Liver (tissue), 9 donors: ENCODE measurements around the gene TM4SF1. TPM values are rescaled to one million over a fixed set of nuclear protein-coding genes. Genes with fewer than 3 reads are reported as not detected.

Source experiments
- DNase-seq: peaks from one replicate; pipeline ENCODE4 v3.0.0-alpha.2; 2017; ENCODE audit warnings: low spot score
- H3K27ac ChIP-seq, 2 donors: one replicate each; pipeline ENCODE4 v1.7.0; 2013; ENCODE audit warnings: inconsistent platforms in 2 of 2, low read length in 2 of 2, control low read depth in 1 of 2, low read depth in 1 of 2, mild to moderate bottlenecking in 1 of 2
- H3K27me3 ChIP-seq, 4 donors: one replicate each; pipeline versions ENCODE4 v1.6.1 to v1.7.0; 2013; ENCODE audit warnings: low read length in 3 of 4, inconsistent platforms in 1 of 4, mild to moderate bottlenecking in 1 of 4, moderate library complexity in 1 of 4; ENCODE audit not compliant: control insufficient read depth in 4 of 4, insufficient read depth in 4 of 4
- H3K36me3 ChIP-seq, 4 donors: one replicate each; pipeline versions ENCODE4 v1.6.1 to v1.7.0; 2013; ENCODE audit warnings: low read length in 3 of 4, mild to moderate bottlenecking in 3 of 4, low read depth in 1 of 4, moderate library complexity in 1 of 4; ENCODE audit not compliant: control insufficient read depth in 4 of 4, insufficient read depth in 3 of 4
- H3K4me1 ChIP-seq, 4 donors: one replicate each; pipeline versions ENCODE4 v1.6.1 to v1.7.0; 2013; ENCODE audit warnings: low read length in 3 of 4, mild to moderate bottlenecking in 3 of 4, moderate library complexity in 1 of 4; ENCODE audit not compliant: control insufficient read depth in 4 of 4, insufficient read depth in 4 of 4
- H3K4me3 ChIP-seq, 3 donors: one replicate each; pipeline versions ENCODE4 v1.6.1 to v1.7.0; 2013; ENCODE audit warnings: low read length in 3 of 3, control low read depth in 1 of 3, low read depth in 1 of 3, mild to moderate bottlenecking in 1 of 3
- H3K9ac ChIP-seq, 2 donors: one replicate each; pipeline ENCODE4 v1.7.0; 2013; ENCODE audit warnings: low read length in 2 of 2, mild to moderate bottlenecking in 2 of 2, moderate library complexity in 2 of 2, control low read depth in 1 of 2, low read depth in 1 of 2
- H3K9me3 ChIP-seq, 4 donors: one replicate each; pipeline versions ENCODE4 v1.6.1 to v1.7.0; 2013; ENCODE audit warnings: low read length in 3 of 4; ENCODE audit not compliant: control insufficient read depth in 4 of 4
- ATF3 ChIP-seq: IDR thresholded peaks from 2 replicates; pipeline ENCODE4 v1.6.1; 2016; ENCODE audit warnings: antibody characterized with exemption
- EGR1 ChIP-seq, 2 donors: IDR thresholded peaks; 2 replicates each; pipeline ENCODE4 v1.6.1; 2016 to 2018; ENCODE audit warnings: antibody characterized with exemption in 2 of 2, low read depth in 2 of 2
- FOXA1 ChIP-seq: IDR thresholded peaks from 2 replicates; pipeline ENCODE4 v1.6.1; 2016; ENCODE audit warnings: antibody characterized with exemption
- FOXA2 ChIP-seq: IDR thresholded peaks from 2 replicates; pipeline ENCODE4 v1.6.1; 2016; ENCODE audit warnings: antibody characterized with exemption
- GABPA ChIP-seq, 2 donors: IDR thresholded peaks in 1 of 2; conservative IDR thresholded peaks in 1 of 2; 2 replicates each; pipeline ENCODE4 v1.6.1; 2016; ENCODE audit warnings: antibody characterized with exemption in 2 of 2, mild to moderate bottlenecking in 1 of 2, moderate library complexity in 1 of 2
- HNF4A ChIP-seq, 2 donors: conservative IDR thresholded peaks; 2 replicates each; pipeline ENCODE4 v1.6.1; 2016; ENCODE audit warnings: antibody characterized with exemption in 2 of 2, mild to moderate bottlenecking in 2 of 2
- HNF4G ChIP-seq: IDR thresholded peaks from 2 replicates; pipeline ENCODE4 v1.6.1; 2016; ENCODE audit warnings: antibody characterized with exemption
- JUND ChIP-seq, 2 donors: IDR thresholded peaks; 2 replicates each; pipeline ENCODE4 v1.6.1; 2016; ENCODE audit warnings: antibody characterized with exemption in 2 of 2
- NR2F2 ChIP-seq: IDR thresholded peaks from 2 replicates; pipeline ENCODE4 v1.6.1; 2016; ENCODE audit warnings: antibody characterized with exemption
- RAD21 ChIP-seq, 2 donors: IDR thresholded peaks; 2 replicates each; pipeline ENCODE4 v1.6.1; 2016; ENCODE audit warnings: antibody characterized with exemption in 2 of 2, mild to moderate bottlenecking in 2 of 2
- REST ChIP-seq: IDR thresholded peaks from 2 replicates; pipeline ENCODE4 v1.6.1; 2016; ENCODE audit warnings: antibody characterized with exemption, mild to moderate bottlenecking
- RXRA ChIP-seq, 2 donors: IDR thresholded peaks; 2 replicates each; pipeline ENCODE4 v1.6.1; 2017 to 2018; ENCODE audit warnings: antibody characterized with exemption in 2 of 2, mild to moderate bottlenecking in 1 of 2
- SP1 ChIP-seq: IDR thresholded peaks from 2 replicates; pipeline ENCODE4 v1.6.1; 2018; ENCODE audit warnings: antibody characterized with exemption, mild to moderate bottlenecking
- TAF1 ChIP-seq: conservative IDR thresholded peaks from 2 replicates; pipeline ENCODE4 v1.6.1; 2016; ENCODE audit warnings: antibody characterized with exemption, mild to moderate bottlenecking
- YY1 ChIP-seq: IDR thresholded peaks from 2 replicates; pipeline ENCODE4 v1.6.1; 2016; ENCODE audit warnings: antibody characterized with exemption, mild to moderate bottlenecking
- WGBS: extraction: QIAGEN DNeasy Blood & Tissue Kit; methylation state at CpG from one replicate; pipeline ENCODE4 v1.1.7; 2013; 5-methylcytosine and 5-hydroxymethylcytosine counted together
- polyA plus RNA-seq, 2 donors: library from polyadenylated mRNA; stranded (reverse) in 1 of 2; unstranded in 1 of 2; fragments of 200-250 nt in 1 of 2; fragments of >200 nt in 1 of 2; fragmentation: Nextera tagmentation in 1 of 2; extraction: Ambion mirVana in 1 of 2; gene quantifications; one replicate each; pipeline versions ENCODE4 v1.2.1 to v1.2.3, GENCODE V29; 2013 to 2015
- total RNA-seq, 2 donors: library from RNA; depleted of rRNA; stranded (reverse); fragments of >200 nt; gene quantifications; one replicate each; pipeline ENCODE4 v1.2.3, GENCODE V29; 2014
- TF ChIP-seq, protein P1 (sequence below): IDR thresholded peaks from 2 replicates; pipeline ENCODE4 v1.6.1; 2016; ENCODE audit warnings: antibody characterized with exemption
- TF ChIP-seq, protein P2 (sequence below): fragments of 150-350 bp; IDR thresholded peaks from 2 replicates; pipeline ENCODE4 v1.5.1; 2017; ENCODE audit warnings: improper control_type of control experiment, low read depth, low read length; ENCODE audit not compliant: missing input control
- TF ChIP-seq, protein P3 (sequence below): IDR thresholded peaks from 2 replicates; pipeline ENCODE4 v1.6.1; 2016; ENCODE audit warnings: antibody characterized with exemption
- donor health status: healthy.
- donor health status: healthy.
- donor health status: healthy.
- donor health status: healthy.
- donor health status: healthy.

The TM4SF1 gene
- total and polyA plus RNA-seq, 4 donors = 20.0 to 31.5 (median 25.1) TPM

- H3K4me1 ChIP-seq = peaks cover 2 to 19% (median 8%) of the 10 kb centered on the region in 4 donors
- no peak for DNase-seq
- H3K36me3 ChIP-seq = no peaks in the 10 kb centered on the region
- 79% methylated on average over 3 of the region's 3 CpGs for WGBS
- peak overlapping the region in 1 of 2 donors; percentile 43 for H3K27ac ChIP-seq
- H3K4me3 ChIP-seq = no peak overlapping the region
- H3K9me3 ChIP-seq = no peaks in the 10 kb centered on the region
- TF ChIP-seq JUND (IDR thresholded peaks at IDR 0.05) = no peak
- no peak for TF ChIP-seq SP1
- TF ChIP-seq EGR1 (IDR thresholded peaks at IDR 0.05; ENCODE audit: low read depth in 2 of 2) = no peak
- TF ChIP-seq, protein P1, sequence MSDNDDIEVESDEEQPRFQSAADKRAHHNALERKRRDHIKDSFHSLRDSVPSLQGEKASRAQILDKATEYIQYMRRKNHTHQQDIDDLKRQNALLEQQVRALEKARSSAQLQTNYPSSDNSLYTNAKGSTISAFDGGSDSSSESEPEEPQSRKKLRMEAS = no peak
- TF ChIP-seq, protein P2, sequence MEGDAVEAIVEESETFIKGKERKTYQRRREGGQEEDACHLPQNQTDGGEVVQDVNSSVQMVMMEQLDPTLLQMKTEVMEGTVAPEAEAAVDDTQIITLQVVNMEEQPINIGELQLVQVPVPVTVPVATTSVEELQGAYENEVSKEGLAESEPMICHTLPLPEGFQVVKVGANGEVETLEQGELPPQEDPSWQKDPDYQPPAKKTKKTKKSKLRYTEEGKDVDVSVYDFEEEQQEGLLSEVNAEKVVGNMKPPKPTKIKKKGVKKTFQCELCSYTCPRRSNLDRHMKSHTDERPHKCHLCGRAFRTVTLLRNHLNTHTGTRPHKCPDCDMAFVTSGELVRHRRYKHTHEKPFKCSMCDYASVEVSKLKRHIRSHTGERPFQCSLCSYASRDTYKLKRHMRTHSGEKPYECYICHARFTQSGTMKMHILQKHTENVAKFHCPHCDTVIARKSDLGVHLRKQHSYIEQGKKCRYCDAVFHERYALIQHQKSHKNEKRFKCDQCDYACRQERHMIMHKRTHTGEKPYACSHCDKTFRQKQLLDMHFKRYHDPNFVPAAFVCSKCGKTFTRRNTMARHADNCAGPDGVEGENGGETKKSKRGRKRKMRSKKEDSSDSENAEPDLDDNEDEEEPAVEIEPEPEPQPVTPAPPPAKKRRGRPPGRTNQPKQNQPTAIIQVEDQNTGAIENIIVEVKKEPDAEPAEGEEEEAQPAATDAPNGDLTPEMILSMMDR = no peak
- no peak for TF ChIP-seq HNF4A (conservative IDR thresholded peaks at IDR 0.05)
- TF ChIP-seq FOXA2 = no peak
- TF ChIP-seq GABPA (IDR thresholded peaks at IDR 0.05 in 1 of 2, conservative IDR thresholded peaks at IDR 0.05 in 1 of 2) = no peak
- no peak for TF ChIP-seq NR2F2
- no peak for TF ChIP-seq FOXA1
- TF ChIP-seq, protein P3, sequence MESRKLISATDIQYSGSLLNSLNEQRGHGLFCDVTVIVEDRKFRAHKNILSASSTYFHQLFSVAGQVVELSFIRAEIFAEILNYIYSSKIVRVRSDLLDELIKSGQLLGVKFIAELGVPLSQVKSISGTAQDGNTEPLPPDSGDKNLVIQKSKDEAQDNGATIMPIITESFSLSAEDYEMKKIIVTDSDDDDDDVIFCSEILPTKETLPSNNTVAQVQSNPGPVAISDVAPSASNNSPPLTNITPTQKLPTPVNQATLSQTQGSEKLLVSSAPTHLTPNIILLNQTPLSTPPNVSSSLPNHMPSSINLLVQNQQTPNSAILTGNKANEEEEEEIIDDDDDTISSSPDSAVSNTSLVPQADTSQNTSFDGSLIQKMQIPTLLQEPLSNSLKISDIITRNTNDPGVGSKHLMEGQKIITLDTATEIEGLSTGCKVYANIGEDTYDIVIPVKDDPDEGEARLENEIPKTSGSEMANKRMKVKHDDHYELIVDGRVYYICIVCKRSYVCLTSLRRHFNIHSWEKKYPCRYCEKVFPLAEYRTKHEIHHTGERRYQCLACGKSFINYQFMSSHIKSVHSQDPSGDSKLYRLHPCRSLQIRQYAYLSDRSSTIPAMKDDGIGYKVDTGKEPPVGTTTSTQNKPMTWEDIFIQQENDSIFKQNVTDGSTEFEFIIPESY = no peak
- no peak for TF ChIP-seq REST
- TF ChIP-seq YY1 = no peak
- no peak for TF ChIP-seq HNF4G
- TF ChIP-seq TAF1 = no peak
- TF ChIP-seq RAD21 (IDR thresholded peaks at IDR 0.05) = no peak
- TF ChIP-seq ATF3 = no peak
- TF ChIP-seq RXRA (IDR thresholded peaks at IDR 0.05) = no peak
- H3K9ac ChIP-seq = no peak overlapping the region
- no peaks in the 10 kb centered on the region for H3K27me3 ChIP-seq
These were observed 11.3 kb upstream of the TM4SF1 start for GRCh38 chr3:149388531-149389417.
